Mesendoderm (in vitro differentiated cells): ENCODE data around the gene PTX4.

ENCODE experiments used
- DNase-seq: peaks from one replicate; pipeline ENCODE4 v3.0.0; 2013
- H2AK5ac ChIP-seq: 2 replicates; pipeline ENCODE4 v1.6.1; 2013; ENCODE audit warnings: low read length, inconsistent platforms
- H2BK120ac ChIP-seq: 2 replicates; pipeline ENCODE4 v1.6.1; 2013; ENCODE audit warnings: low read depth, mild to moderate bottlenecking, low read length, moderate library complexity, mixed read lengths
- H2BK15ac ChIP-seq: replicated peaks from 2 replicates; pipeline ENCODE4 v1.6.1; 2013; ENCODE audit warnings: low read depth, mild to moderate bottlenecking, moderate library complexity
- H2BK5ac ChIP-seq: 2 replicates; pipeline ENCODE4 v1.6.1; 2013; ENCODE audit warnings: low read length, inconsistent platforms
- H3K18ac ChIP-seq: 2 replicates; pipeline ENCODE4 v1.6.1; 2013; ENCODE audit warnings: mild to moderate bottlenecking, low read length, mixed read lengths
- H3K23ac ChIP-seq: one replicate; pipeline ENCODE4 v1.6.1; 2013; ENCODE audit warnings: low read length
- H3K27ac ChIP-seq: 2 replicates; pipeline ENCODE4 v1.5.1; 2013; ENCODE audit warnings: low read depth, mild to moderate bottlenecking, inconsistent platforms, low read length, moderate library complexity
- H3K27me3 ChIP-seq: 2 replicates; pipeline ENCODE4 v1.6.1; 2013; ENCODE audit warnings: low read length, control low read depth, mild to moderate bottlenecking, inconsistent platforms; ENCODE audit not compliant: insufficient read depth, poor library complexity
- H3K36me3 ChIP-seq: 2 replicates; pipeline ENCODE4 v1.6.1; 2013; ENCODE audit warnings: low read length, inconsistent platforms; ENCODE audit not compliant: control insufficient read depth, insufficient read depth
- H3K4ac ChIP-seq: one replicate; pipeline ENCODE4 v1.6.1; 2013; ENCODE audit warnings: low read depth, mild to moderate bottlenecking, low read length, moderate library complexity
- H3K4me1 ChIP-seq: 2 replicates; pipeline ENCODE4 v1.6.1; 2013; ENCODE audit warnings: low read depth, low read length, inconsistent platforms; ENCODE audit not compliant: control insufficient read depth
- H3K4me2 ChIP-seq: 2 replicates; pipeline ENCODE4 v1.6.1; 2013; ENCODE audit warnings: low read length
- H3K4me3 ChIP-seq: 2 replicates; pipeline ENCODE4 v1.5.1; 2013; ENCODE audit warnings: mild to moderate bottlenecking, low read length
- H3K56ac ChIP-seq: one replicate; pipeline ENCODE4 v1.6.1; 2013; ENCODE audit warnings: low read length
- H3K79me1 ChIP-seq: 2 replicates; pipeline ENCODE4 v1.6.1; 2013; ENCODE audit warnings: low read length, inconsistent platforms
- H3K79me2 ChIP-seq: 2 replicates; pipeline ENCODE4 v1.6.1; 2013; ENCODE audit warnings: mild to moderate bottlenecking, low read length; ENCODE audit not compliant: control insufficient read depth, insufficient read depth
- H3K9ac ChIP-seq: 2 replicates; pipeline ENCODE4 v1.6.1; 2013; ENCODE audit warnings: low read length, inconsistent platforms
- H4K5ac ChIP-seq: one replicate; pipeline ENCODE4 v1.6.1; 2013; ENCODE audit warnings: low read length
- H4K8ac ChIP-seq: one replicate; pipeline ENCODE4 v1.6.1; 2013; ENCODE audit warnings: low read depth, mild to moderate bottlenecking, control low read depth, low read length, moderate library complexity
- WGBS: extraction: QIAGEN DNeasy Blood & Tissue Kit; methylation state at CpG from one replicate; pipeline ENCODE4 v1.1.7; 2013; ENCODE audit warnings: low lambda C conversion rate, missing lambda C conversion rate; ENCODE audit not compliant: insufficient coverage; ENCODE audit errors: extremely low coverage; 5-methylcytosine and 5-hydroxymethylcytosine counted together

PTX4 gene

DNA sequence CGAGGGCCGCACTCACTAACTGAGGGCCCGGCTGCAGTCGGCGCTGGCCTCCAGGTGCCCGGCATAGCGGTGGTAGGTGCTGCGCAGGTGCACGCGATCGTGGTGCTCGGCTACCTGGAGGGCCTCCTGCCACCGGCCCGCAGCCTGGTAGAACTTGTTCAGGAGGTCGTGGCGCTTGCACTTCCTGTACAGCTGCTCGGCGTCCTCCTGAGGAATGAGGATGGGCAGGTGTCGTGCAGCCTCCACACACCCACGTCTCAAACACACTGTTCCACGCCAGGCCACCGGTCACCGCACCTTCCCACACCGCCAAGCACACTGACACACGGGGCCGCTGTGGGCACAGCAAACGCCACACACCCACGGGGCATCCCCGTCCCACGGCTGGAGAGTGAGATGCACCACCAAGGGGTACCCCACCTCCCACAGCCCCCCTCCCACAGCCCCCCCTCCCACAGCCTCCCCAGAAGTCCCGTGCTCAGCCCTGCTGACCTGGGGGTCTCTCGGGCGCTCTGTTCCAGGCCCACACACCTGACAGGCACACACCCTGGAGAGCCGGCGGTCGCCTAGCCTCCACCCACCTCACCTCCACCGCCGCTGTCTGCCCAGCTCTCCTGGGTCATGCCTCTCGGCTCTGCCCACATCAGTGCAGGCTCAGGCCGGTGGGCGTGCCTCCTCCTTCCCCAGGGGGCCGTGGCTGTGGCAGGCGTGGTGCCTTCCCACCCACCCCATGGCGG is 37.3 kb upstream of the PTX4 start:
- Histone ChIP-seq H3K18ac (no peak overlapping the region), H4K8ac (no peak overlapping the region), H3K27ac (no peak overlapping the region), H3K27me3 (no peaks in the 10 kb centered on the region), H2AK5ac (no peak overlapping the region), H3K79me1 (no peaks in the 10 kb centered on the region), H2BK15ac (no peak overlapping the region), H3K4me1 (no peaks in the 10 kb centered on the region), H3K4me2 (no peak overlapping the region), H3K79me2 (no peaks in the 10 kb centered on the region), H3K23ac (no peak overlapping the region), H3K36me3 (no peaks in the 10 kb centered on the region), H2BK120ac (no peak overlapping the region), H3K56ac (no peak overlapping the region), H3K4ac (no peak overlapping the region), H3K4me3 (no peak overlapping the region), H4K5ac (no peak overlapping the region), H3K9ac (no peak overlapping the region), H2BK5ac (no peak overlapping the region)
- WGBS, result no CpG with 5 or more reads among the region's 44 CpGs
- no peak for DNase-seq

DNA sequence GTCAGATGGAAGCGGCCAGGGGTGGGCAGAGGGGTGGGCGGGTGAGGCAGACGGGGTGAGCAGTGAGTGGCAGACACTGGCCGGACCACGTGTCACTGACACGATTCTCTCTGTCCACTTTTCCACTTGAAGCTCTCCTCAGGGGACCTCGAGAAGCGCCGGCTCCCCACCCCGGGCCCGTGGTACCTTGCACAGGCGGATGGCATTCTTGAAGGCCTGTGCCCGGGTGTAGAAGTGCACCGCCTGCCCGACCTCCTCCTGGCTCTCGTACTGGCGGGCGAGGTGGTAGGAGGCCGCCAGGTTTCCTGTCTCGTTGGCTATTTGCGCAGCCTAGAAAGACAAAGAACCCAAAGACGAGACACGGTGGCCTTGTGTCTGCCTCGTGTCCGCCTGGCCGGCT is 35.6 kb upstream of the PTX4 start:
- Histone ChIP-seq H3K4me3 (no peak overlapping the region), H2BK120ac (no peak overlapping the region), H2BK15ac (no peak overlapping the region), H3K4me2 (no peak overlapping the region), H2BK5ac (no peak overlapping the region), H3K18ac (no peak overlapping the region), H3K23ac (no peak overlapping the region), H4K8ac (no peak overlapping the region), H4K5ac (no peak overlapping the region), H3K79me2 (no peaks in the 10 kb centered on the region), H3K56ac (no peak overlapping the region), H3K4me1 (no peaks in the 10 kb centered on the region), H3K4ac (no peak overlapping the region), H3K9ac (no peak overlapping the region), H3K27me3 (no peaks in the 10 kb centered on the region), H3K36me3 (no peaks in the 10 kb centered on the region), H2AK5ac (no peak overlapping the region), H3K79me1 (no peaks in the 10 kb centered on the region), H3K27ac (no peak overlapping the region)
- DNase-seq, result no peak
- WGBS, result no CpG with 5 or more reads among the region's 26 CpGs

DNA sequence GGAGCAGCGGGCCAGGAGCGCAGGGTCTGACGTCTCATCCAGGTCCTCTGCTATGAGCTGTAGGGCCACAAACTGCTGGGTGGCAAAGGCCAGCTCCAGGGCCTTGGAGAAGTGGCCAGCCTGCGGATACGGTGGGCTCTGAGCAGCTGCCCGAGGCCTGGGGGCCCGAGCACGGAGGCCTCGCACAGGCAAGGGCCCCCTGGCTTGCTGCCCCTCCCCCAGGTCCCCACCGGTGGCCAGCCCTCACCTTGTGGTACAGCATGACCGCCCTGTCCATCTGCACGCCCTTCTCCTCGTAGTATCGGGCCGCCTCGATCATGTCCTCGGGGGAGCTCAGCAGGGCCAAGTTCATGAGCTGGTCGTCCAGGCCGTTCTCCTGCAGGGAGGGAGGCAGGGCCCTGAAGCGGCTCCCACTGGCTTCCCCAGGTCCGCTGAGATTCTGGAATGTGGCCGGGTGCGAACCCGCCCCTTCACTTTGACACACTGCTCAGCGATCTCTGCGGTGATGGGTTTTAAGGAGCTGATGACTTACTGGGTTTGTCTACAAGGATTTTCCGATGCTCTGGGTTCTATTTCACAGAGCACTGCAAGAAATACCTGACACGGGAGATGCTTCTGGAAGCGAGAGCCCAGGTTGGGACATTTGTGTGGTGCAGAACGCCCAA is 35.0 kb upstream of the PTX4 start:
- no peaks in the 10 kb centered on the region for H3K79me1 ChIP-seq
- H4K5ac ChIP-seq, result no peak overlapping the region
- no peaks in the 10 kb centered on the region for H3K79me2 ChIP-seq
- no peak for DNase-seq
- no peak overlapping the region for H3K9ac ChIP-seq
- no peak overlapping the region for H3K4me2 ChIP-seq
- no peak overlapping the region for H3K56ac ChIP-seq
- H2AK5ac ChIP-seq, result no peak overlapping the region
- H2BK5ac ChIP-seq, result no peak overlapping the region
- H3K4me3 ChIP-seq, result no peak overlapping the region
- no peak overlapping the region for H3K27ac ChIP-seq
- no peaks in the 10 kb centered on the region for H3K36me3 ChIP-seq
- H4K8ac ChIP-seq, result no peak overlapping the region
- no peaks in the 10 kb centered on the region for H3K27me3 ChIP-seq
- WGBS, result no CpG with 5 or more reads among the region's 30 CpGs
- H3K4ac ChIP-seq, result no peak overlapping the region
- H3K18ac ChIP-seq, result no peak overlapping the region
- no peak overlapping the region for H2BK120ac ChIP-seq
- no peaks in the 10 kb centered on the region for H3K4me1 ChIP-seq
- no peak overlapping the region for H3K23ac ChIP-seq
- no peak overlapping the region for H2BK15ac ChIP-seq

DNA sequence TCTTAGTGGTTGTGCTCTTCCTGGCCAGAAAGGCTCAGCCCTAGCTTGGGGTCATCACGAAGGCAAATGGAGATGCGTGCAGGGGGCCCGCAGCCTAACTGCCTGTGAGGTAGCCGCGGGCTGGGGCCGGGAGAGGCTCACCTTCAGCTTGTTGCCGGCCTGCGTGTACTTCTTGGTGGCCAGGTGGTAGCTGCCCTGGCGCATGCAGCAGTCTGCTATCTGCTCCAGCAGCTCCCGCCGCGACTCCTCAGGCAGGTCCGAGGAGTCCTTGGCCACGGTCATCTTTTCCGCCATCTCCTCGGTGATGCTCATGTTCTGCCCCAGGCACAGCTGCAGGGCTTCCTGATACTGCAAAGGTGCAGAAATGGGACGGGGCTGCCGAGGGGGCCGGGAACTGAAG is 31.7 kb upstream of the PTX4 start:
- no peak overlapping the region for H3K27ac ChIP-seq
- no peak overlapping the region for H3K23ac ChIP-seq
- H3K4me2 ChIP-seq, result no peak overlapping the region
- H3K4ac ChIP-seq, result no peak overlapping the region
- DNase-seq, result no peak
- H2BK5ac ChIP-seq, result no peak overlapping the region
- WGBS, result no CpG with 5 or more reads among the region's 19 CpGs
- no peak overlapping the region for H3K18ac ChIP-seq
- no peaks in the 10 kb centered on the region for H3K27me3 ChIP-seq
- no peaks in the 10 kb centered on the region for H3K36me3 ChIP-seq
- H3K56ac ChIP-seq, result no peak overlapping the region
- H3K4me3 ChIP-seq, result no peak overlapping the region
- H3K4me1 ChIP-seq, result no peaks in the 10 kb centered on the region
- no peak overlapping the region for H3K9ac ChIP-seq
- H3K79me1 ChIP-seq, result no peaks in the 10 kb centered on the region
- no peak overlapping the region for H2BK120ac ChIP-seq
- no peak overlapping the region for H4K5ac ChIP-seq
- no peaks in the 10 kb centered on the region for H3K79me2 ChIP-seq
- no peak overlapping the region for H4K8ac ChIP-seq
- no peak overlapping the region for H2AK5ac ChIP-seq
- H2BK15ac ChIP-seq, result no peak overlapping the region

DNA sequence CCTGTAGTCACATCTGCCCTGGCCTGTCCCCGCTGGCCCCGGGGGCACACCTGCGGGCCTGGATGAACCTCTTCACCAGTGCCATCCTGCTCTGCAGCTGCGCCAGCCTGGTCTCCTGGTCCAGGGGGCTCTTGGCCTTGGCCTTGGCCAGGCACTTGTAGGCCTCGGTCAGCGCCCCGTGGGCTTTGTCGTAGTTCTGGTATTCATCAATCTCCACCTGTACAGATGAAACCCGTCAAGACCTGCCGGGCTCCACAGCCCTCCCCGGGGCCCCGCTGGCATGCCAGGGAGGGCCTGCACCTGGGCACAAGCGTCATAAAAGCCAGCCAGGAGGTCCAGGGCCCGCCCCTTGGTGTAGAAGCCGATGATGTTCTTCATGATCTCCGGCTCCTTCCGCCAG is 31.1 kb upstream of the PTX4 start:
- H2BK5ac ChIP-seq, result no peak overlapping the region
- H3K4ac ChIP-seq, result no peak overlapping the region
- no peak overlapping the region for H4K8ac ChIP-seq
- WGBS, result no CpG with 5 or more reads among the region's 17 CpGs
- no peak for DNase-seq
- H3K79me1 ChIP-seq, result no peaks in the 10 kb centered on the region
- no peak overlapping the region for H2AK5ac ChIP-seq
- no peaks in the 10 kb centered on the region for H3K79me2 ChIP-seq
- H3K27ac ChIP-seq, result no peak overlapping the region
- no peak overlapping the region for H3K9ac ChIP-seq
- H3K36me3 ChIP-seq, result no peaks in the 10 kb centered on the region
- H3K18ac ChIP-seq, result no peak overlapping the region
- no peak overlapping the region for H3K4me3 ChIP-seq
- no peak overlapping the region for H3K4me2 ChIP-seq
- no peak overlapping the region for H3K23ac ChIP-seq
- H2BK120ac ChIP-seq, result no peak overlapping the region
- H4K5ac ChIP-seq, result no peak overlapping the region
- H3K56ac ChIP-seq, result no peak overlapping the region
- no peaks in the 10 kb centered on the region for H3K4me1 ChIP-seq
- H2BK15ac ChIP-seq, result no peak overlapping the region
- H3K27me3 ChIP-seq, result no peaks in the 10 kb centered on the region
